ENCODE data around the gene FRAT2.
"Not testable (repeated sequence)": the region's sequence is repeated elsewhere in the genome, so short reads cannot be mapped to it uniquely, and the experiment has no call there.

The FRAT2 gene

GRCh38 chr10:97292097-97292861 is 42.2 kb downstream of the FRAT2 start, which contains the start of gene ARHGAP19:
Gene ARHGAP19 (minus strand): TSS chr10:97292637. CDS start chr10:97292627, 10 bp downstream.
- Histone ChIP-seq H3K4me1 (ENCODE audit: control insufficient read depth, insufficient read depth, low read length) (no peaks in the 10 kb centered on the region), H3K4me3 (ENCODE audit: insufficient read depth, low read depth, low read length) (peak within 1 kb of the TSS; percentile 95), H3K9me3 (ENCODE audit: control insufficient read depth, low read length) (no peaks in the 10 kb centered on the region), H3K27ac (ENCODE audit: insufficient read depth, low read depth, low read length, poor library complexity, severe bottlenecking) (peak within 1 kb of the TSS; percentile 98), H3K27me3 (ENCODE audit: control insufficient read depth, insufficient read depth, low read length, poor library complexity, severe bottlenecking) (no peaks in the 10 kb centered on the region), H3K36me3 (ENCODE audit: control insufficient read depth, insufficient read depth, low read length) (peaks cover 3% of the 10 kb centered on the region)
- 0% methylated on average over 55 of the region's 55 CpGs for WGBS, 2 experiments

GRCh38 chr10:97291357-97292096 is 43.0 kb downstream of the FRAT2 start:
- Histone ChIP-seq H3K27me3 (ENCODE audit: control insufficient read depth, insufficient read depth, low read length, poor library complexity, severe bottlenecking) (no peaks in the 10 kb centered on the region), H3K9me3 (ENCODE audit: control insufficient read depth, low read length) (no peaks in the 10 kb centered on the region), H3K27ac (ENCODE audit: insufficient read depth, low read depth, low read length, poor library complexity, severe bottlenecking) (peak overlapping the region; percentile 98), H3K36me3 (ENCODE audit: control insufficient read depth, insufficient read depth, low read length) (peaks cover 3% of the 10 kb centered on the region), H3K4me3 (ENCODE audit: insufficient read depth, low read depth, low read length) (peak overlapping the region; percentile 95), H3K4me1 (ENCODE audit: control insufficient read depth, insufficient read depth, low read length) (no peaks in the 10 kb centered on the region)
- WGBS, 2 experiments: 70 to 73% methylated on average over 25 of the region's 25 CpGs

- not testable (repeated sequence) for H3K27ac ChIP-seq (ENCODE audit: insufficient read depth, low read depth, low read length, poor library complexity, severe bottlenecking); H3K27me3 ChIP-seq (ENCODE audit: control insufficient read depth, insufficient read depth, low read length, poor library complexity, severe bottlenecking); H3K4me3 ChIP-seq (ENCODE audit: insufficient read depth, low read depth, low read length); H3K9me3 ChIP-seq (ENCODE audit: control insufficient read depth, low read length); H3K36me3 ChIP-seq (ENCODE audit: control insufficient read depth, insufficient read depth, low read length); H3K4me1 ChIP-seq (ENCODE audit: control insufficient read depth, insufficient read depth, low read length)
- 90% methylated on average over 17 of the region's 17 CpGs for WGBS, 2 experiments
Measured at GRCh38 chr10:97290576-97291356, 43.8 kb downstream of the FRAT2 start.

GRCh38 chr10:97290076-97290475 is 44.5 kb downstream of the FRAT2 start:
- not testable (repeated sequence) for H3K27me3 ChIP-seq (ENCODE audit: control insufficient read depth, insufficient read depth, low read length, poor library complexity, severe bottlenecking); H3K4me3 ChIP-seq (ENCODE audit: insufficient read depth, low read depth, low read length); H3K36me3 ChIP-seq (ENCODE audit: control insufficient read depth, insufficient read depth, low read length); H3K27ac ChIP-seq (ENCODE audit: insufficient read depth, low read depth, low read length, poor library complexity, severe bottlenecking); H3K4me1 ChIP-seq (ENCODE audit: control insufficient read depth, insufficient read depth, low read length); H3K9me3 ChIP-seq (ENCODE audit: control insufficient read depth, low read length)
- 94% methylated on average over 13 of the region's 13 CpGs for WGBS, 2 experiments
